Cardiac fibroblast (primary cell): ENCODE measurements around the gene SNX21.
"Not testable (repeated sequence)": the region's sequence is repeated elsewhere in the genome, so short reads cannot be mapped to it uniquely, and the experiment has no call there.

ENCODE experiments used
- DNase-seq, 2 donors: peaks; one replicate each; pipeline versions ENCODE4 v3.0.0 to v3.0.0-alpha.2; 2010; ENCODE audit warnings: low read depth in 2 of 2
- H3K4me3 ChIP-seq, 2 donors: replicated peaks in 1 of 2; 1 replicate in 1 of 2; 2 replicates in 1 of 2; pipeline ENCODE4 v1.5.1; 2011; ENCODE audit warnings: low read depth in 2 of 2, low read length in 2 of 2, mild to moderate bottlenecking in 2 of 2, moderate library complexity in 1 of 2
- TF ChIP-seq, protein P1 (sequence below): IDR thresholded peaks from one replicate; pipeline ENCODE4 v1.5.1; 2011; ENCODE audit warnings: low read depth, mild to moderate bottlenecking, low read length, inconsistent platforms

Gene SNX21

DNA sequence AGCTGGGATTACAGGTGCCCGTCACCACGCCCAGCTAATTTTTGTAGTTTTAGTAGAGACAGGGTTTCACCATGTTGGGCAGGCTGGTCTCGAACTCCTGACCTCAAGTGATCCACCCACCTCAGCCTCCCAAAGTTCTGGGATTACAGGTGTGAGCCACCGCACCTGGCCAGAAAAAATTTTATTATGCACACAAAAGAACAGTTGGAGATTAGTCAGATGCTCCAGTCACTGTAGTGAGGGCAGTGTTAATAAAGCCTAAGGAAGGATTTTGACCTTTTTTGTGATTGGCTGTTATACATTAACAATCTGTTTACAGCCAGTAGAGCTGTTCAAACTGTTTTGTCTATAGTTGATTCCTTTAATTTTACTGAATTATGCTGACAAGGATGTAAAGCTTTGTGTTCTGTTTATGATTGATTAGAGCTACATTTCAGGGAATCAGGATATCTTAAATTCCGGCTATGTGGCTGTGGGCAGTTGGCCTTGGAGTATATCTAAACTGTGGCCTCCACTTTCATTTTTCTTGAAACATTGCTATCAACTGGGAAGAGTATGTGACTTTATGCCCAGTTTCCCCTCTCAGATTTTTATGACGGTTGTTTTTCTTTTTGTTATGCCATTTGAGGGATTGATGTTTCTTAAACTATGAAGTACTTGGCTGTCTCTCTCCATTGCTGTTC, 33.7 kb downstream of the SNX21 start:
- TF ChIP-seq, protein P1, sequence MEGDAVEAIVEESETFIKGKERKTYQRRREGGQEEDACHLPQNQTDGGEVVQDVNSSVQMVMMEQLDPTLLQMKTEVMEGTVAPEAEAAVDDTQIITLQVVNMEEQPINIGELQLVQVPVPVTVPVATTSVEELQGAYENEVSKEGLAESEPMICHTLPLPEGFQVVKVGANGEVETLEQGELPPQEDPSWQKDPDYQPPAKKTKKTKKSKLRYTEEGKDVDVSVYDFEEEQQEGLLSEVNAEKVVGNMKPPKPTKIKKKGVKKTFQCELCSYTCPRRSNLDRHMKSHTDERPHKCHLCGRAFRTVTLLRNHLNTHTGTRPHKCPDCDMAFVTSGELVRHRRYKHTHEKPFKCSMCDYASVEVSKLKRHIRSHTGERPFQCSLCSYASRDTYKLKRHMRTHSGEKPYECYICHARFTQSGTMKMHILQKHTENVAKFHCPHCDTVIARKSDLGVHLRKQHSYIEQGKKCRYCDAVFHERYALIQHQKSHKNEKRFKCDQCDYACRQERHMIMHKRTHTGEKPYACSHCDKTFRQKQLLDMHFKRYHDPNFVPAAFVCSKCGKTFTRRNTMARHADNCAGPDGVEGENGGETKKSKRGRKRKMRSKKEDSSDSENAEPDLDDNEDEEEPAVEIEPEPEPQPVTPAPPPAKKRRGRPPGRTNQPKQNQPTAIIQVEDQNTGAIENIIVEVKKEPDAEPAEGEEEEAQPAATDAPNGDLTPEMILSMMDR, result no peak
- no peak overlapping the region for H3K4me3 ChIP-seq
- DNase-seq, result no peak

DNA sequence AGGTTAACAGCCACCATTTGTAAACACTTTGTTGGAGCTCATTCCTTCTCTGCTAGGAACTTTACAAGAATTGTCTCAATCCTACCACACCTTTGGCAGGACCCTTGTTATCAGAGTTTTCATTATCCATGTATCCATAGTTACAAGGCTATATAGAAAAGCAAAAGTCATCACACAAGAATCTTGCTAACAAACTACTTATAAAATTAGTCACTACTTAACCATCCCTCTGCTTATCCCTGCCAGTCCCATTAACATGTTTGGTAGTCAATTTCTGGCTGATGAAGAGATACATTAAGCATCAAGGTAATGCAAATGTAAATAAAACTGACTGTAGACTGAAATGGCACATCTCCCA, 34.2 kb downstream of the SNX21 start:
- peak; percentile 45 to 51 for DNase-seq
- TF ChIP-seq, protein P1, result no peak
- H3K4me3 ChIP-seq, result no peak overlapping the region

DNA sequence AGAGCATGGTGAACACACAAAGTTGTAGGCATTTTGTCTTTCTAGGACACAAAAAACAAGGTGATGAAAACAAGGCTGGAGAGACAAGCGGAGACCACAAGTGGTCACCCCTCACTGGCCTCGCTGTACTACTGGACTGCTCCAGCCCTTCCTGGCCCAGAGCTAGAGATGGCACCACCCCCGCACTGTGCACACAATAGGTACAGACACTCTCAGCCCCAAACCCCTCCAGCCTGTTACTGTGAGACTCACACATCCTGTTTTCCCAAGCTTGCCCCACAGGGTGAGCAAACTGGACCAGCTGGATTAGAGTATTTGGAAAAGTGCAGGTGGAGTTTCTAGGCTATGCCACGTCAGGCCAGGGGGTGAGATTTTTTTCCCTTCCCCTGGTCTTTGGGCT, 39.0 kb downstream of the SNX21 start:
- no peak for DNase-seq
- H3K4me3 ChIP-seq, result no peak overlapping the region
- TF ChIP-seq, protein P1, result no peak

DNA sequence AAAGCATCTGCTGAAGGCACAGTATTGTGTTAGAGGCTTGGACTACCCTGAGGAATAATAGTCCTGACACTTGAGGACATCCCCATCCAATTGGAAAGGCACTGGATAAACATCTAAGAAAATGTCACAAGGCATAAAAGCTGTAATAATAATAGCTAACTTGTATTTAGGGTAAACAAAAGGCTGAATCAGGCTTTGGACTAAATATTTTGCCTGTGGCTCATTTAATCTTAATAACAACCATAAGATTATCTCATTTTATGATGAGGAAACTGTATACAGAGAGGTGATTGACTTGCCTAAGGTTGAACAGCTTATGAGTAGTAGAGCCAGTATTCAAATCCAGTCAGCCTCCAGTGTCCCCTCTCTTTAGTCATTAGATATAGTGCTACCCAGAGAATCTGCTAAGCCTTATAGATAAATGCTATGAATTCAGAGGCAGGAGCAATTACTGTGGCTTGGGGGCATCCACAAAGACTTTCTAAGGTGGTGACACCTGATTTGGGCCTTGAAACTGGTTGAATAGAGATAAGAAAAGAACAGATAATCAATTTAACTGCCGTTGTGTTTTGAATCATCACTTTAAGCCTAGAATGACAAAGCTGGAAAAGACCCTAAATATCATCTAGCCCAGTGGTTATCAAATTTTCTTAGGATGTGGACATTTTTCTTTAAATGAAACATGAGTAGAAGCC, 40.0 kb downstream of the SNX21 start:
- H3K4me3 ChIP-seq, result no peak overlapping the region
- no peak for DNase-seq
- TF ChIP-seq, protein P1, result no peak

DNA sequence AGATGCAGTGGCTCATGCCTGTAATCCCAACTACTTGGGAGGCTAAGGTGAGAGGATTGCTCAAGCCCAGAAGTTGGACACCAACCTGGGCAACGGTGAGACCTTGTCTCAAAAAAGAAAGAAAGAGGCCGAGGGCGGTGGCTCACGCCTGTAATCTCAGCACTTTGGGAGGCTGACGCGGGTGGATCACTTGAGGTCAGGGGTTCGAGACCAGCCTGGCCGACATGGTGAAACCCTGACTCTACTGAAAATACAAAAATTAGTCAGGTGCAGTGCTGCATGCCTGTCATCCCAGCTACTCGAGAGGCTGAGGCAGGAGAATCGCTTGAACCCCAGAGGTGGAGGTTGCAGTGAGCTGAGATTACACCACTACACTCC, 40.5 kb downstream of the SNX21 start:
- not testable (repeated sequence) for DNase-seq, H3K4me3 ChIP-seq

DNA sequence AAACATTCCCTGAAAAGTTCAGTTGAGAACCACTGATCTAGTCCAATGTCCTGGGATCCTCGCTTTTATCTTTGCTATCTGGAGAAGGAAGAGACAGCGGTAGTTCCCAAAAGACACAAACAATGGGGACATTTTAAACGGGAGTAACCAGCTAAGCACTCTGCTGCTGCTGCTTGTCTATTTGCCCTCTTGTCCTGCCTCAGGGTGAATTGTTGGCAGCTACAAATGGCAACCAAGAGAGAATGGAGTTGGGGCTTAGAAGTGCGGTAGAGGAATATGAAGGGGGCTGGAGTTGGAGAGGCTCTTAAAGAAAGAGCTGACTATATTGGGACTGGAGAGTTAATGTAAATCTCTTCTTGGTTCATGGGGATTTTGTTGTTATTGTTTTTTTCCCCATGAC, 41.0 kb downstream of the SNX21 start:
- TF ChIP-seq, protein P1, result no peak
- DNase-seq, result no peak
- H3K4me3 ChIP-seq, result no peak overlapping the region

DNA sequence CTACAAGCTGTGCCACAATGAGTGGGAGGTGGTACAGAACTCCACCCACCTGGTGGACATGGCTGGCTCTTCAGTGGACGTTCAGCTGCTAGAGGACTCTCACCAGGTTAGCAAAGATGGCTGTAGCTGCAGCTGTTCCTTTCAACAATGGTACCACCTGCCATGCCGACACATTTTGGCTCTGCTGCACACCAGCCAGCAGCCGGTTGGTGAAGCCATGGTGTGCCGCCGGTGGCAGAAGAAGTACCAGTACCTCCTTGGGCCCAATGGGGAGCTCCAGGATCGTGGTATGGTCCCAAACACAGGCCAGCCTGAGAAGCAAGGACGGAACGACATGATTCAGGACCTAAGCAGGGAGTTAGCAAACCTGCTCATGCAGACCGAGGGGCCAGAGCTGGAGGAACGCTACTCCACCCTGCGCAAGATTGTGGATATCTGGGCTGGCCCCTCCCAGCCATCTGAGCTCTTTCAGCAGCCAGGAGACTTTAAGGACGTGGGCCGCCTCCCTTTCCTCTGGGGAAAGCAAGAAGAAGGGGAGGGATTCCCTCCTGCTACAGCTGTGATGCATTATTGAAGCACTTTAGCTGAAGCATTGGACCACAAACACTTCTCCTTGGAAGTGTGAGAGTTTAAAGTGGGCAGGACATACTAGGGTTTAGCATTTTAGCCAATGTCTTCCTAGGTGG, 44.6 kb downstream of the SNX21 start:
- TF ChIP-seq, protein P1, result no peak
- peak in 1 of 2 donors; percentile 48 for DNase-seq
- no peak overlapping the region for H3K4me3 ChIP-seq
